Lung (tissue), 12 donors: ENCODE data around the gene AP4E1. TPM values are rescaled to one million over a fixed set of nuclear protein-coding genes. Genes with fewer than 3 reads are reported as not detected.
"Not testable (repeated sequence)": the region's sequence is repeated elsewhere in the genome, so short reads cannot be mapped to it uniquely, and the experiment has no call there.

ENCODE experiments used
- ATAC-seq: fragments of 200-7000 bp; cut with Tn5 transposase; one replicate; pipeline ENCODE4 v1.9.1; 2020; ENCODE audit warnings: moderate number of reproducible peaks; ENCODE audit not compliant: insufficient read depth, low FRiP score
- DNase-seq, 3 donors: peaks; one replicate each; pipeline ENCODE4 v3.0.0-alpha.2; 2013 to 2017
- H3K27ac ChIP-seq, 2 donors: one replicate each; pipeline ENCODE4 v1.5.1; 2013; ENCODE audit warnings: mild to moderate bottlenecking in 2 of 2, moderate library complexity in 2 of 2, control low read depth in 1 of 2, inconsistent platforms in 1 of 2, low read depth in 1 of 2, low read length in 1 of 2
- H3K27me3 ChIP-seq, 3 donors: one replicate each; pipeline ENCODE4 v1.5.1; 2013; ENCODE audit warnings: low read length in 2 of 3; ENCODE audit not compliant: control insufficient read depth in 3 of 3, insufficient read depth in 3 of 3
- H3K36me3 ChIP-seq, 4 donors: one replicate each; pipeline ENCODE4 v1.5.1; 2013; ENCODE audit warnings: low read length in 4 of 4, mild to moderate bottlenecking in 1 of 4, moderate library complexity in 1 of 4; ENCODE audit not compliant: control insufficient read depth in 4 of 4, insufficient read depth in 4 of 4
- H3K4me1 ChIP-seq, 5 donors: one replicate each; pipeline ENCODE4 v1.5.1; 2013; ENCODE audit warnings: low read length in 5 of 5, mild to moderate bottlenecking in 2 of 5, moderate library complexity in 1 of 5; ENCODE audit not compliant: control insufficient read depth in 5 of 5, insufficient read depth in 5 of 5
- H3K4me3 ChIP-seq: one replicate; pipeline ENCODE4 v1.5.1; 2013; ENCODE audit warnings: mild to moderate bottlenecking, control low read depth, moderate library complexity
- H3K9ac ChIP-seq, 2 donors: one replicate each; pipeline ENCODE4 v1.5.1; 2013; ENCODE audit warnings: low read length in 2 of 2, control low read depth in 1 of 2; ENCODE audit not compliant: insufficient read depth in 1 of 2
- H3K9me3 ChIP-seq, 4 donors: one replicate each; pipeline ENCODE4 v1.5.1; 2013; ENCODE audit warnings: low read length in 3 of 4, mild to moderate bottlenecking in 1 of 4, moderate library complexity in 1 of 4; ENCODE audit not compliant: control insufficient read depth in 4 of 4, insufficient read depth in 3 of 4
- CTCF ChIP-seq: IDR thresholded peaks from 2 replicates; pipeline ENCODE4 v1.5.1; 2012; ENCODE audit warnings: mild to moderate bottlenecking; ENCODE audit errors: control extremely low read depth, extremely low read depth
- WGBS, 2 donors: extraction: QIAGEN DNeasy Blood & Tissue Kit; methylation state at CpG; one replicate each; pipeline ENCODE4 v1.1.7; 2013; 5-methylcytosine and 5-hydroxymethylcytosine counted together
- polyA plus RNA-seq, 2 donors: library from polyadenylated mRNA; stranded (reverse); fragments of 200-250 nt; gene quantifications; one replicate each; pipeline ENCODE4 v1.2.1, GENCODE V29; 2013
- total RNA-seq, 2 donors: library from RNA; depleted of rRNA in 1 of 2; stranded (reverse); fragments of >200 nt in 1 of 2; gene quantifications; one replicate each; pipeline ENCODE4 v1.2.1, GENCODE V29; 2014 to 2021
- donor health status: control.
- donor health status: control.
- donor health status: Bipolar disorder and iron deficiency.
- donor health status: healthy.
- donor health status: DM: yes; HTN: yes; CAD: no.

Gene AP4E1
- total and polyA plus RNA-seq, 4 donors, result 2.2 to 12.7 (median 6.7) TPM

GRCh38 chr15:50945725-50946124, 37.2 kb downstream of the AP4E1 start:
- peaks cover 2 to 8% (median 4%) of the 10 kb centered on the region in 4 donors for H3K36me3 ChIP-seq
- no peak overlapping the region for H3K27ac ChIP-seq
- ATAC-seq (no peak), DNase-seq (peak in 2 of 3 donors; percentile 17 to 20)
- H3K4me1 ChIP-seq, result peaks cover 0 to 9% (median 0%) of the 10 kb centered on the region in 5 donors
- H3K9me3 ChIP-seq, result no peaks in the 10 kb centered on the region
- no peaks in the 10 kb centered on the region for H3K27me3 ChIP-seq
- peak overlapping the region in 1 of 2 donors; percentile 11 for H3K9ac ChIP-seq
- H3K4me3 ChIP-seq, result no peak overlapping the region
- no peak for TF ChIP-seq CTCF
- 18 to 34% methylated on average over 3 of the region's 3 CpGs for WGBS, 2 donors

GRCh38 chr15:50950745-50951144, 42.3 kb downstream of the AP4E1 start:
- DNase-seq, H3K27ac ChIP-seq, H3K27me3 ChIP-seq, ATAC-seq, H3K9me3 ChIP-seq, H3K4me1 ChIP-seq, H3K4me3 ChIP-seq, H3K9ac ChIP-seq: not testable (repeated sequence)
- H3K36me3 ChIP-seq, result peaks cover 10 to 19% (median 13%) of the 10 kb centered on the region in 4 donors
- WGBS, 2 donors, result 98 to 100% methylated on average over 3 of the region's 3 CpGs

- Histone ChIP-seq H3K9ac (no peak overlapping the region), H3K27ac (no peak overlapping the region), H3K36me3 (peaks cover 13 to 27% (median 26%) of the 10 kb centered on the region in 4 donors), H3K9me3 (peaks cover 0 to 2% (median 0%) of the 10 kb centered on the region in 4 donors), H3K4me3 (no peak overlapping the region), H3K4me1 (no peaks in the 10 kb centered on the region), H3K27me3 (no peaks in the 10 kb centered on the region)
- ATAC-seq, result no peak
- WGBS, 2 donors, result 96 to 99% methylated on average over 2 of the region's 2 CpGs
- no peak for TF ChIP-seq CTCF
- no peak for DNase-seq
Observed at GRCh38 chr15:50953302-50953701, 44.8 kb downstream of the AP4E1 start.

GRCh38 chr15:50954837-50955236, 46.4 kb downstream of the AP4E1 start:
- not testable (repeated sequence) for H3K4me3 ChIP-seq, ATAC-seq, H3K9ac ChIP-seq, H3K4me1 ChIP-seq, H3K9me3 ChIP-seq, DNase-seq, H3K27ac ChIP-seq, H3K27me3 ChIP-seq
- WGBS, 2 donors, result 87 to 91% methylated on average over 6 of the region's 6 CpGs
- H3K36me3 ChIP-seq, result peaks cover 22 to 41% (median 31%) of the 10 kb centered on the region in 4 donors
